OCI-LY7 (cell line): Measurements from ENCODE around the gene FMO4.

Source experiments
- EZH2phosphoT487 ChIP-seq: fragments of 200-600 bp; sonication (generic); IDR thresholded peaks from 2 replicates; pipeline ENCODE4 v1.6.1; 2018; ENCODE audit warnings: low read depth, borderline replicate concordance, mild to moderate bottlenecking, mixed run types, antibody characterized with exemption, low read length, moderate library complexity, mixed read lengths
- TF ChIP-seq, protein P1 (sequence below): fragments of 200-600 bp; sonication (generic); conservative IDR thresholded peaks from 2 replicates; pipeline ENCODE4 v1.5.1; 2014; ENCODE audit warnings: mild to moderate bottlenecking, antibody characterized with exemption, low read length, moderate library complexity, mixed read lengths

DNA sequence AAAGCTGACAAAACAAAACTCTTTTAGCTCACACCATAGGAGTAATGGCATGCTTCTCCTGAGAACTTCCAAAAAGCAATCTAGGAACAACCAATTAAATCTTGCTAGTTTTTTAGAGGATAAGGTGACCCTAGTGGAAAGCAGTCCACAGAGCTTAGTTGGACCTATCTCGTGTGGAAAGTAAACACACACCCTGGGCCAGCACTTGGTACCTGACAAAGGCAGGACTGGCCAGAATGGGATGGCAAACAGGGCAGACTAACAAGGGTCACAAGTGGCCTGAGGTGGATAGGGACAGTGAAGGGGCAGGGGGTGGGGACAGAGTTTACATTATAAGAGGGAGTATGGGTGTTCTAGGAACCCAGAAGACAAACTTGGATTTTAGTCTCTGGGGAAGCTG, 22.0 kb downstream of the FMO4 start:
- TF ChIP-seq, protein P1, sequence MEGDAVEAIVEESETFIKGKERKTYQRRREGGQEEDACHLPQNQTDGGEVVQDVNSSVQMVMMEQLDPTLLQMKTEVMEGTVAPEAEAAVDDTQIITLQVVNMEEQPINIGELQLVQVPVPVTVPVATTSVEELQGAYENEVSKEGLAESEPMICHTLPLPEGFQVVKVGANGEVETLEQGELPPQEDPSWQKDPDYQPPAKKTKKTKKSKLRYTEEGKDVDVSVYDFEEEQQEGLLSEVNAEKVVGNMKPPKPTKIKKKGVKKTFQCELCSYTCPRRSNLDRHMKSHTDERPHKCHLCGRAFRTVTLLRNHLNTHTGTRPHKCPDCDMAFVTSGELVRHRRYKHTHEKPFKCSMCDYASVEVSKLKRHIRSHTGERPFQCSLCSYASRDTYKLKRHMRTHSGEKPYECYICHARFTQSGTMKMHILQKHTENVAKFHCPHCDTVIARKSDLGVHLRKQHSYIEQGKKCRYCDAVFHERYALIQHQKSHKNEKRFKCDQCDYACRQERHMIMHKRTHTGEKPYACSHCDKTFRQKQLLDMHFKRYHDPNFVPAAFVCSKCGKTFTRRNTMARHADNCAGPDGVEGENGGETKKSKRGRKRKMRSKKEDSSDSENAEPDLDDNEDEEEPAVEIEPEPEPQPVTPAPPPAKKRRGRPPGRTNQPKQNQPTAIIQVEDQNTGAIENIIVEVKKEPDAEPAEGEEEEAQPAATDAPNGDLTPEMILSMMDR: no peak
- no peak for TF ChIP-seq EZH2phosphoT487
